Glutamatergic neuron (in vitro differentiated cells): ENCODE results near the gene GPR152. TPM values are rescaled to one million over a fixed set of nuclear protein-coding genes. Genes with fewer than 3 reads are reported as not detected.

ENCODE experiments used
- DNase-seq: peaks from one replicate; pipeline ENCODE4 v3.0.0; 2022
- H3K27ac Mint-ChIP-seq: one replicate; pipeline ENCODE4 v1.8.0; 2020; ENCODE audit warnings: mild to moderate bottlenecking, mixed read lengths, inconsistent platforms; ENCODE audit not compliant: unreplicated experiment
- H3K27me3 Mint-ChIP-seq: one replicate; pipeline ENCODE4 v1.8.0; 2020; ENCODE audit warnings: mild to moderate bottlenecking, moderate library complexity, mixed read lengths, inconsistent platforms; ENCODE audit not compliant: unreplicated experiment
- H3K36me3 Mint-ChIP-seq: one replicate; pipeline ENCODE4 v1.8.0; 2020; ENCODE audit warnings: mild to moderate bottlenecking, mixed read lengths, inconsistent platforms; ENCODE audit not compliant: unreplicated experiment
- H3K4me1 Mint-ChIP-seq: one replicate; pipeline ENCODE4 v1.8.0; 2020; ENCODE audit warnings: mild to moderate bottlenecking, low read depth, mixed read lengths, inconsistent platforms; ENCODE audit not compliant: unreplicated experiment
- H3K4me3 Mint-ChIP-seq: one replicate; pipeline ENCODE4 v1.8.0; 2020; ENCODE audit warnings: mild to moderate bottlenecking, mixed read lengths, inconsistent platforms; ENCODE audit not compliant: unreplicated experiment
- H3K9me3 Mint-ChIP-seq: one replicate; pipeline ENCODE4 v1.8.0; 2020; ENCODE audit warnings: mild to moderate bottlenecking, moderate library complexity, mixed read lengths, inconsistent platforms; ENCODE audit not compliant: unreplicated experiment
- CTCF ChIP-seq: fragments of 200-600 bp; sonication (generic); IDR thresholded peaks from one replicate; pipeline ENCODE4 v1.5.0; 2021; ENCODE audit not compliant: partially characterized antibody, unreplicated experiment
- total RNA-seq: library from RNA; stranded (reverse); fragmentation: NEBNext Ultra II Directional; extraction: Animal tissue kit (Norgen Biotek cat#: 25700); gene quantifications from one replicate; pipeline ENCODE4 v1.2.1, GENCODE V29; 2021; ENCODE audit not compliant: unreplicated experiment

The GPR152 gene
- total RNA-seq, 1 donor from 2014 or later: not detected

GRCh38 chr11:67463680-67464410 lies 11.3 kb upstream of the GPR152 start:
- Mint-ChIP-seq H3K4me1 (peaks cover 4% of the 10 kb centered on the region), H3K4me3 (peak overlapping the region; percentile 82), H3K27me3 (peaks cover 2% of the 10 kb centered on the region), H3K36me3 (no peaks in the 10 kb centered on the region), H3K9me3 (peaks cover 3% of the 10 kb centered on the region), H3K27ac (no peak overlapping the region)
- no peak for DNase-seq
- TF ChIP-seq CTCF: no peak

- no peak overlapping the region for H3K4me3 Mint-ChIP-seq
- H3K27ac Mint-ChIP-seq: no peak overlapping the region
Measured at GRCh38 chr11:67463186-67463585, 10.7 kb upstream of the GPR152 start.

GRCh38 chr11:67458266-67458665 lies 5.7 kb upstream of the GPR152 start:
- no peak overlapping the region for H3K4me3 Mint-ChIP-seq
- peaks cover 7% of the 10 kb centered on the region for H3K27me3 Mint-ChIP-seq
- no peaks in the 10 kb centered on the region for H3K9me3 Mint-ChIP-seq
- no peak overlapping the region for H3K27ac Mint-ChIP-seq
- TF ChIP-seq CTCF: no peak
- DNase-seq: no peak
- H3K36me3 Mint-ChIP-seq: no peaks in the 10 kb centered on the region
- H3K4me1 Mint-ChIP-seq: no peaks in the 10 kb centered on the region

More at GRCh38 chr11:67463186-67463585, 10.7 kb upstream of the GPR152 start:
- Mint-ChIP-seq H3K27me3 (peaks cover 2% of the 10 kb centered on the region), H3K4me1 (peaks cover 4% of the 10 kb centered on the region), H3K36me3 (no peaks in the 10 kb centered on the region), H3K9me3 (no peaks in the 10 kb centered on the region)
- no peak for TF ChIP-seq CTCF
- no peak for DNase-seq

GRCh38 chr11:67457453-67457852 lies 4.9 kb upstream of the GPR152 start:
- Mint-ChIP-seq H3K36me3 (no peaks in the 10 kb centered on the region), H3K4me1 (no peaks in the 10 kb centered on the region), H3K27ac (no peak overlapping the region), H3K27me3 (peaks cover 7% of the 10 kb centered on the region), H3K9me3 (peaks cover 2% of the 10 kb centered on the region), H3K4me3 (no peak overlapping the region)
- TF ChIP-seq CTCF: no peak
- no peak for DNase-seq

GRCh38 chr11:67456068-67456705 lies 3.7 kb upstream of the GPR152 start:
- H3K27ac Mint-ChIP-seq: no peak overlapping the region

More at GRCh38 chr11:67456068-67456705, 3.7 kb upstream of the GPR152 start:
- peaks cover 8% of the 10 kb centered on the region for H3K27me3 Mint-ChIP-seq
- H3K9me3 Mint-ChIP-seq: peaks cover 6% of the 10 kb centered on the region
- DNase-seq: no peak
- H3K4me3 Mint-ChIP-seq: no peak overlapping the region
- no peaks in the 10 kb centered on the region for H3K36me3 Mint-ChIP-seq
- H3K4me1 Mint-ChIP-seq: no peaks in the 10 kb centered on the region
- no peak for TF ChIP-seq CTCF
